Fibroblast of mammary gland (primary cell): Measurements from ENCODE around the gene P3H3.

Source experiments
- DNase-seq: peaks from one replicate; pipeline ENCODE4 v3.0.0-alpha.2; 2010; ENCODE audit warnings: low read depth
- H3K4me3 ChIP-seq: 2 replicates; pipeline ENCODE4 v1.5.1; 2011; ENCODE audit warnings: low read depth, mild to moderate bottlenecking, low read length, moderate library complexity; ENCODE audit not compliant: control insufficient read depth
- CTCF ChIP-seq: conservative IDR thresholded peaks from 2 replicates; pipeline ENCODE4 v1.5.1; 2011; ENCODE audit warnings: low read depth, low read length, inconsistent platforms; ENCODE audit not compliant: control insufficient read depth, insufficient read depth

Gene P3H3

GRCh38 chr12:6782850-6783566, 45.2 kb upstream of the P3H3 start:
- DNase-seq = no peak
- H3K4me3 ChIP-seq = no peak overlapping the region
- no peak for TF ChIP-seq CTCF

GRCh38 chr12:6783828-6784227, 44.4 kb upstream of the P3H3 start:
- DNase-seq = no peak
- TF ChIP-seq CTCF = no peak
- H3K4me3 ChIP-seq = no peak overlapping the region

- no peak for DNase-seq
- H3K4me3 ChIP-seq = no peak overlapping the region
- no peak for TF ChIP-seq CTCF
Observed at GRCh38 chr12:6784296-6784695, 43.9 kb upstream of the P3H3 start.

- TF ChIP-seq CTCF = no peak
- H3K4me3 ChIP-seq = no peak overlapping the region
- no peak for DNase-seq
Observed at GRCh38 chr12:6784761-6785160, 43.4 kb upstream of the P3H3 start.

- no peak overlapping the region for H3K4me3 ChIP-seq
- no peak for TF ChIP-seq CTCF
- no peak for DNase-seq
Observed at GRCh38 chr12:6786416-6787094, 41.7 kb upstream of the P3H3 start.

- TF ChIP-seq CTCF = no peak
- H3K4me3 ChIP-seq = no peak overlapping the region
- DNase-seq = no peak
Observed at GRCh38 chr12:6787309-6787708, 40.9 kb upstream of the P3H3 start.
